Measurements from ENCODE around the gene KCMF1.

GRCh38 chr2:85077859-85078419, 107.0 kb downstream of the KCMF1 start:
- TF ChIP-seq CTCF (conservative IDR thresholded peaks at IDR 0.05) (no peak), EZH2 (IDR thresholded peaks at IDR 0.05; ENCODE audit: low read depth) (no peak)
